HepG2 (cell line): ENCODE data around the gene CARS2. TPM values are rescaled to one million over a fixed set of nuclear protein-coding genes. Genes with fewer than 3 reads are reported as not detected.
A peak's percentile ranks its signal among the peaks of the same experiment; 100 is the strongest.

Source experiments
- ATAC-seq: fragments of 200-7000 bp; cut with Tn5 transposase; 3 replicates; pipeline ENCODE4 v1.9.1; 2020; ENCODE audit warnings: mild to moderate bottlenecking, moderate library complexity
- BruUV-seq: library from RNA; stranded (reverse); fragments of 400-500 nt; replicated peaks from 2 replicates; lab custom pipeline; 2021; lab: Mats Ljungman, UMichigan
- CTCF ChIA-PET: fragments of 300-600 bp; formaldehyde crosslinking; extraction: SDS; loops from one replicate; lab custom pipeline; 2021; ENCODE audit warnings: low total read pairs, inconsistent platforms, low intra/inter-chr PET ratio; lab: Yijun Ruan, JAX
- POLR2A ChIA-PET: fragments of 350-600 bp; sonication (Branson Sonifier 250); formaldehyde crosslinking; loops from one replicate; lab custom pipeline; 2020; ENCODE audit warnings: antibody characterized with exemption, inconsistent platforms; lab: Yijun Ruan, JAX
- DNase-seq: peaks from one replicate; pipeline ENCODE4 v3.0.0-alpha.2; 2015; ENCODE audit warnings: low spot score
- FAIRE-seq: peaks from 3 replicates; lab custom pipeline; 2011; peaks lifted over from hg19 to GRCh38; lab: Jason Lieb, UNC
- H2AFZ ChIP-seq: one replicate; pipeline ENCODE4 v1.6.1; 2011; ENCODE audit warnings: low read length, inconsistent platforms
- H3K27ac ChIP-seq: fragments of 300-600 bp; 3 replicates; pipeline ENCODE4 v1.8.0; 2011; ENCODE audit warnings: mixed run types, mild to moderate bottlenecking, mixed read lengths, low read length, inconsistent platforms; ENCODE audit not compliant: insufficient read depth; ENCODE audit errors: extremely low read length
- H3K27me3 ChIP-seq, 2 experiments: fragments of 200-600 bp in 1 of 2; 2 replicates in 1 of 2; 3 replicates in 1 of 2; pipeline versions ENCODE4 v1.6.0 to v1.8.0; 2011; ENCODE audit warnings: low read length in 2 of 2, mild to moderate bottlenecking in 2 of 2, moderate library complexity in 2 of 2, inconsistent platforms in 1 of 2; ENCODE audit not compliant: insufficient read depth in 2 of 2, control insufficient read depth in 1 of 2
- H3K36me3 ChIP-seq, 2 experiments: fragments of 200-600 bp in 1 of 2; replicated peaks in 1 of 2; 2 replicates in 1 of 2; 3 replicates in 1 of 2; pipeline versions ENCODE4 v1.5.1 to v1.8.0; 2011; ENCODE audit warnings: low read length in 2 of 2, inconsistent platforms in 1 of 2; ENCODE audit not compliant: insufficient read depth in 2 of 2, control insufficient read depth in 1 of 2
- H3K4me1 ChIP-seq: 2 replicates; pipeline ENCODE4 v1.5.1; 2012; ENCODE audit warnings: low read length, inconsistent platforms; ENCODE audit not compliant: insufficient read depth
- H3K4me2 ChIP-seq: 2 replicates; pipeline ENCODE4 v1.6.0; 2011; ENCODE audit warnings: low read depth, low read length, inconsistent platforms
- H3K4me3 ChIP-seq, 3 experiments: fragments of 200-600 bp in 1 of 3; sonication (generic), shearing (Covaris generic) in 1 of 3; replicated peaks in 1 of 3; 2 replicates each; pipeline ENCODE4 v1.5.1; 2011 to 2016; ENCODE audit warnings: low read length in 3 of 3, inconsistent platforms in 2 of 3, low read depth in 2 of 3, mild to moderate bottlenecking in 2 of 3, control low read depth in 1 of 3, mixed read lengths in 1 of 3; ENCODE audit not compliant: insufficient read depth in 1 of 3
- H3K79me2 ChIP-seq: one replicate; pipeline ENCODE4 v1.6.1; 2011; ENCODE audit warnings: low read length, inconsistent platforms; ENCODE audit not compliant: insufficient read depth
- H3K9ac ChIP-seq: 2 replicates; pipeline ENCODE4 v1.6.0; 2011; ENCODE audit warnings: mild to moderate bottlenecking, low read depth, low read length, inconsistent platforms; ENCODE audit not compliant: insufficient read depth
- H3K9me3 ChIP-seq: 2 replicates; pipeline ENCODE4 v1.5.1; 2012; ENCODE audit warnings: mild to moderate bottlenecking, low read length
- H4K20me1 ChIP-seq: 2 replicates; pipeline ENCODE4 v1.6.0; 2011; ENCODE audit warnings: inconsistent platforms, mild to moderate bottlenecking, low read length, moderate library complexity; ENCODE audit not compliant: insufficient read depth
- ARNT ChIP-seq: fragments of 450-650 bp; IDR thresholded peaks from 2 replicates; pipeline ENCODE4 v1.6.1; 2017
- ATF1 ChIP-seq: IDR thresholded peaks from 2 replicates; pipeline ENCODE4 v1.6.1; 2016; ENCODE audit warnings: mild to moderate bottlenecking, control low read depth
- BORCS8-MEF2B ChIP-seq: sonication (generic); formaldehyde crosslinking; IDR thresholded peaks from 2 replicates; pipeline ENCODE4 v1.8.0; 2022; ENCODE audit warnings: mild to moderate bottlenecking, missing genetic modification reagents
- GPBP1L1 ChIP-seq: sonication (generic); formaldehyde crosslinking; IDR thresholded peaks from 2 replicates; pipeline ENCODE4 v1.5.0; 2020; ENCODE audit warnings: mild to moderate bottlenecking, missing genetic modification reagents
- HDAC1 ChIP-seq: sonication (generic); formaldehyde crosslinking; IDR thresholded peaks from 2 replicates; pipeline ENCODE4 v1.5.1; 2020; ENCODE audit warnings: mild to moderate bottlenecking, missing genetic modification reagents
- SP1 ChIP-seq, 2 experiments: fragments of 450-650 bp in 1 of 2; sonication (generic) in 1 of 2; formaldehyde crosslinking in 1 of 2; IDR thresholded peaks; 2 replicates each; pipeline versions ENCODE4 v1.4.0 to v1.6.1; 2016 to 2020; ENCODE audit warnings: missing genetic modification reagents in 1 of 2
- TBL1XR1 ChIP-seq: fragments of 150-350 bp; IDR thresholded peaks from 2 replicates; pipeline ENCODE4 v1.6.1; 2014; ENCODE audit warnings: borderline replicate concordance, low read length; ENCODE audit not compliant: partially characterized antibody
- ZNF24 ChIP-seq: fragments of 450-650 bp; IDR thresholded peaks from 2 replicates; pipeline ENCODE4 v1.6.1; 2017; ENCODE audit warnings: antibody characterized with exemption, mild to moderate bottlenecking
- ZNF770 ChIP-seq: sonication (generic); formaldehyde crosslinking; IDR thresholded peaks from 2 replicates; pipeline ENCODE4 v1.5.0; 2020; ENCODE audit warnings: mild to moderate bottlenecking, missing genetic modification reagents
- WGBS: methylation state at CpG from one replicate; pipeline ENCODE4 v1.1.6; 2017; ENCODE audit warnings: low lambda C conversion rate; 5-methylcytosine and 5-hydroxymethylcytosine counted together
- in situ Hi-C: cut with HindIII; loops from 2 replicates; pipeline ENCODE4 v1.10.0; 2017; ENCODE audit warnings: low pct_unique_long_range_greater_than_20kb; ENCODE audit not compliant: extremely low pct_ligation_motif_present
- intact Hi-C: fragments of 100-400 bp; cut with micrococcal nuclease; formaldehyde crosslinking; loops from one replicate; pipeline ENCODE4 v1.10.0; 2022; ENCODE audit not compliant: unreplicated experiment
- polyA plus RNA-seq, 8 experiments: library from polyadenylated mRNA; depleted of rRNA in 3 of 8; stranded (reverse) in 7 of 8; unstranded in 1 of 8; fragments of >200 nt; fragmentation: Illumina TruSeq in 4 of 8; extraction: Trizol in 4 of 8; gene quantifications; 2 replicates each; pipeline versions ENCODE4 v1.2.1 to v1.2.3, GENCODE V29; 2011 to 2016; ENCODE audit warnings: low read depth in 4 of 8, missing spikeins in 1 of 8, mixed read lengths in 1 of 8; ENCODE audit not compliant: insufficient read depth in 1 of 8
- total RNA-seq, 5 experiments: library from RNA; depleted of rRNA; stranded (reverse); fragments of >200 nt; fragmentation: Illumina TruSeq; extraction: Trizol; gene quantifications; 2 replicates each; pipeline ENCODE4 v1.2.3, GENCODE V29; 2016; ENCODE audit warnings: low read depth in 1 of 5

The CARS2 gene
- total and polyA plus RNA-seq, 2 of the 13 experiments (the other 11 are each of a cell fraction or from before 2014, with no cell fraction given), result 41.1 to 59.3 TPM

GRCh38 chr13:110600980-110601379 lies 104.9 kb downstream of the CARS2 start:
- H3K9ac ChIP-seq, result no peak overlapping the region
- no peaks in the 10 kb centered on the region for H3K36me3 ChIP-seq
- POLR2A ChIA-PET, result interaction anchor here (0.6 to 2.4 kb wide), 2 partner anchors 14 to 83 kb away, joined by 3 to 10 read pairs; partner anchors contain the start of gene NAXD
- TF ChIP-seq TBL1XR1, result no peak
- TF ChIP-seq GPBP1L1 (CRISPR knock-in tag), result no peak
- no peak for TF ChIP-seq ARNT
- no peak for TF ChIP-seq BORCS8-MEF2B
- TF ChIP-seq ZNF770 (CRISPR knock-in tag), result peak; percentile 85
- TF ChIP-seq SP1 (IDR thresholded peaks at IDR 0.05), result no peak
- TF ChIP-seq SP1 (CRISPR knock-in tag; IDR thresholded peaks at IDR 0.05), result no peak
- TF ChIP-seq ATF1 (CRISPR knock-in tag), result no peak
- TF ChIP-seq HDAC1 (CRISPR knock-in tag), result 0 out of 2 replicates have a peak, but pooled peaks have one; percentile 5
- no peak for TF ChIP-seq ZNF24
- WGBS, result 0% methylated on average over 2 of the region's 4 CpGs
- no peak overlapping the region for H3K27ac ChIP-seq
- H3K79me2 ChIP-seq, result no peaks in the 10 kb centered on the region
- no peaks in the 10 kb centered on the region for H4K20me1 ChIP-seq
- BruUV-seq, result no TSS peak
- peak overlapping the region; percentile 70 for H3K4me2 ChIP-seq
- FAIRE-seq, result no peak
- H3K9me3 ChIP-seq, result no peaks in the 10 kb centered on the region
- peak overlapping the region in 2 of 3 experiments; percentile 25 to 49; a peak in 3 of 6 replicates for H3K4me3 ChIP-seq
- CTCF ChIA-PET, result no interaction called here
- no peak for ATAC-seq
- H3K27me3 ChIP-seq, result no peaks in the 10 kb centered on the region
- peaks cover 33% of the 10 kb centered on the region for H3K4me1 ChIP-seq
- H2AFZ ChIP-seq, result no peak overlapping the region
- no peak for DNase-seq
- intact Hi-C loops (no loop called here), in situ Hi-C loops (no loop called here)
